Natural killer cell (primary cell): Measurements from ENCODE around the gene FBXW11. TPM values are rescaled to one million over a fixed set of nuclear protein-coding genes. Genes with fewer than 3 reads are reported as not detected.
A peak's percentile ranks its signal among the peaks of the same experiment; 100 is the strongest.

ENCODE experiments used
- ATAC-seq, 3 donors: fragments of 150-1000 bp in 2 of 3; fragments of 200-7000 bp in 1 of 3; cut with Tn5 transposase; 1 replicate in 1 of 3; 2 replicates in 2 of 3; pipeline ENCODE4 v1.10.0; 2021; ENCODE audit warnings: mild to moderate bottlenecking in 2 of 3, moderate library complexity in 2 of 3
- DNase-seq, 2 donors: peaks; one replicate each; pipeline versions ENCODE4 v3.0.0 to v3.0.0-alpha.2; 2013 to 2021; ENCODE audit warnings: mixed read lengths in 1 of 2
- H3K27ac ChIP-seq: one replicate; pipeline ENCODE4 v1.5.1; 2013; ENCODE audit warnings: mild to moderate bottlenecking, low read length
- H3K27me3 ChIP-seq: one replicate; pipeline ENCODE4 v1.6.1; 2013; ENCODE audit warnings: low read length; ENCODE audit not compliant: control insufficient read depth, insufficient read depth
- H3K36me3 ChIP-seq: one replicate; pipeline ENCODE4 v1.6.1; 2013; ENCODE audit warnings: low read length; ENCODE audit not compliant: control insufficient read depth, insufficient read depth
- H3K4me1 ChIP-seq: one replicate; pipeline ENCODE4 v1.6.1; 2013; ENCODE audit warnings: low read length; ENCODE audit not compliant: control insufficient read depth, insufficient read depth
- H3K4me3 ChIP-seq: one replicate; pipeline ENCODE4 v1.5.1; 2013; ENCODE audit warnings: low read length
- H3K9me3 ChIP-seq: one replicate; pipeline ENCODE4 v1.6.1; 2013; ENCODE audit warnings: low read length; ENCODE audit not compliant: control insufficient read depth, insufficient read depth
- H3K27ac Mint-ChIP-seq, 2 donors: one replicate each; pipeline ENCODE4 v1.8.0; 2022; ENCODE audit warnings: mild to moderate bottlenecking in 2 of 2, mixed read lengths in 2 of 2, moderate library complexity in 1 of 2
- H3K27me3 Mint-ChIP-seq, 2 donors: one replicate each; pipeline ENCODE4 v1.8.0; 2022; ENCODE audit warnings: low read depth in 2 of 2, mixed read lengths in 2 of 2
- H3K36me3 Mint-ChIP-seq: one replicate; pipeline ENCODE4 v1.8.0; 2022; ENCODE audit warnings: mixed read lengths
- H3K4me1 Mint-ChIP-seq, 2 donors: one replicate each; pipeline ENCODE4 v1.8.0; 2022; ENCODE audit warnings: mixed read lengths in 2 of 2
- H3K4me3 Mint-ChIP-seq: one replicate; pipeline ENCODE4 v1.8.0; 2022; ENCODE audit warnings: mild to moderate bottlenecking, moderate library complexity, mixed read lengths
- H3K9me3 Mint-ChIP-seq, 2 donors: one replicate each; pipeline ENCODE4 v1.8.0; 2022; ENCODE audit warnings: mixed read lengths in 2 of 2
- CTCF ChIP-seq: fragments of 200-600 bp; IDR thresholded peaks from one replicate; pipeline ENCODE4 v1.8.0; 2022; ENCODE audit warnings: antibody characterized with exemption
- WGBS: methylation state at CpG from one replicate; pipeline ENCODE4 v1.1.7; 2013; ENCODE audit warnings: missing lambda C conversion rate; ENCODE audit not compliant: insufficient coverage; 5-methylcytosine and 5-hydroxymethylcytosine counted together
- intact Hi-C: fragments of 100-400 bp; cut with micrococcal nuclease; formaldehyde crosslinking; loops from one replicate; pipeline ENCODE4 v1.14.2; 2022
- total RNA-seq, 4 donors: library from RNA; stranded (reverse); fragments of 120-200 nt in 1 of 4; gene quantifications; one replicate each; pipeline versions ENCODE4 v1.2.3 to v1.2.4, GENCODE V29; 2013 to 2022

FBXW11 gene
- 10 to 100 TPM; 26.7 to 40.3 (median 39.5) TPM for total RNA-seq
- 76.2 TPM for total RNA-seq (2013)

GRCh38 chr5:172006321-172007174 is at the start of gene FBXW11:
Gene FBXW11 (minus strand): TSS chr5:172006638. CDS start chr5:172006502, 136 bp downstream.
- Mint-ChIP-seq H3K4me3 (peak within 1 kb of the TSS; percentile 100), H3K4me1 (peaks cover 52 to 53% of the 10 kb centered on the region in 2 donors), H3K9me3 (no peaks in the 10 kb centered on the region), H3K27ac (peak within 1 kb of the TSS; percentile 98 to 100), H3K36me3 (no peaks in the 10 kb centered on the region), H3K27me3 (no peaks in the 10 kb centered on the region)
- under 1% methylated on average over 81 of the region's 81 CpGs for WGBS
- Histone ChIP-seq H3K27me3 (no peaks in the 10 kb centered on the region), H3K4me3 (peak within 1 kb of the TSS; percentile 72), H3K27ac (peak within 1 kb of the TSS; percentile 98), H3K9me3 (no peaks in the 10 kb centered on the region), H3K4me1 (peaks cover 26% of the 10 kb centered on the region), H3K36me3 (no peaks in the 10 kb centered on the region)
- DNase-seq (peak; percentile 90 to 98), ATAC-seq (peak; percentile 88 to 95 (median 89))
- TF ChIP-seq CTCF, result no peak
- intact Hi-C loops, result loop anchor here (2.0 to 5.0 kb wide), 3 partner anchors 22 to 181 kb away; partner anchors contain the start of gene STK10

GRCh38 chr5:172055996-172056395 is 49.6 kb upstream of the FBXW11 start:
- H3K27me3 Mint-ChIP-seq, result no peaks in the 10 kb centered on the region
- peak overlapping the region; percentile 33 for H3K4me3 Mint-ChIP-seq
- no peak for DNase-seq
- peaks cover 37% of the 10 kb centered on the region for H3K36me3 Mint-ChIP-seq
- no peaks in the 10 kb centered on the region for H3K4me1 ChIP-seq
- peak overlapping the region; percentile 53 to 87 for H3K27ac Mint-ChIP-seq
- no peak overlapping the region for H3K4me3 ChIP-seq
- intact Hi-C loops, result loop anchor here (5.0 kb wide), 1 partner anchor 149 kb away; no protein-coding TSS in a partner anchor
- peaks cover 14 to 36% of the 10 kb centered on the region in 2 donors for H3K4me1 Mint-ChIP-seq
- H3K9me3 ChIP-seq, result no peaks in the 10 kb centered on the region
- H3K27me3 ChIP-seq, result no peaks in the 10 kb centered on the region
- WGBS, result 98% methylated on average over 2 of the region's 3 CpGs
- no peak for TF ChIP-seq CTCF
- H3K9me3 Mint-ChIP-seq, result no peaks in the 10 kb centered on the region
- H3K27ac ChIP-seq, result no peak overlapping the region
- no peak for ATAC-seq
- H3K36me3 ChIP-seq, result peaks cover 91% of the 10 kb centered on the region

DNA sequence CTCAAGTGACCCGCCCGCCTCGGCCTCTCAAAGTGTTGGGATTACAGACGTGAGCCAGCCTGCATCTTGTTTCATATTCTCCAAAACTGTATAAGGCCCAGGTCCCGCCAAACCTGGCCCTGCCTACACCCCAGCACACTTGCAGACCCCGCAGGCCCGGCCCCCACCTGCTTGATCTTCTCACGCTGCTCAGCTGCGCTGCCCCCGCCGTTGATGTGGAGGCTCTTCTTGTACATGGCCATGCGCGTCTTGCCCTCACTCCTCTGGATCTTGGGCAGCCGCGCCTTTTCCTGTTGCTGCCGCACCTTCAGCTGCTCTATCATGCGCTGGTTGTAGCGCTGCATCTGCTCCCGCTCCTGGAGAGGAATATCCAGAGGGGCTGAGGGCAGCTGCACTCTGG is 49.0 kb upstream of the FBXW11 start:
- Histone ChIP-seq H3K27ac (no peak overlapping the region), H3K4me1 (no peaks in the 10 kb centered on the region), H3K36me3 (peaks cover 91% of the 10 kb centered on the region), H3K27me3 (no peaks in the 10 kb centered on the region), H3K4me3 (no peak overlapping the region), H3K9me3 (no peaks in the 10 kb centered on the region)
- TF ChIP-seq CTCF, result no peak
- H3K27me3 Mint-ChIP-seq, result no peaks in the 10 kb centered on the region
- H3K9me3 Mint-ChIP-seq, result no peaks in the 10 kb centered on the region
- H3K4me3 Mint-ChIP-seq, result peak overlapping the region; percentile 33
- WGBS, result 94% methylated on average over 19 of the region's 19 CpGs
- DNase-seq, result no peak
- peak overlapping the region; percentile 2 to 87 for H3K27ac Mint-ChIP-seq
- ATAC-seq, result no peak
- H3K36me3 Mint-ChIP-seq, result peaks cover 35% of the 10 kb centered on the region
- H3K4me1 Mint-ChIP-seq, result peaks cover 14 to 36% of the 10 kb centered on the region in 2 donors
- intact Hi-C loops, result loop anchor here (5.0 kb wide), 1 partner anchor 148 kb away; no protein-coding TSS in a partner anchor
